Calu3 (cell line): ENCODE measurements around the gene BOLA2B. TPM values are rescaled to one million over a fixed set of nuclear protein-coding genes. Genes with fewer than 3 reads are reported as not detected.

ENCODE experiments used
- BruUV-seq: library from RNA; stranded (reverse); fragments of 400-500 nt; replicated peaks from 2 replicates; lab custom pipeline; 2021; lab: Mats Ljungman, UMichigan
- CTCF ChIA-PET: fragments of 300-600 bp; sonication (Branson Sonifier 250); formaldehyde crosslinking; loops from one replicate; lab custom pipeline; 2022; ENCODE audit warnings: antibody characterized with exemption; lab: Charles Lee
- DNase-seq: peaks from one replicate; pipeline ENCODE4 v3.0.0; 2022
- H3K27ac Mint-ChIP-seq: one replicate; pipeline ENCODE4 v1.8.0; 2022; ENCODE audit warnings: mixed read lengths; ENCODE audit not compliant: unreplicated experiment
- H3K27me3 Mint-ChIP-seq: one replicate; pipeline ENCODE4 v1.8.0; 2022; ENCODE audit warnings: mixed read lengths; ENCODE audit not compliant: unreplicated experiment
- H3K36me3 Mint-ChIP-seq: one replicate; pipeline ENCODE4 v1.8.0; 2022; ENCODE audit warnings: mild to moderate bottlenecking, moderate library complexity, mixed read lengths; ENCODE audit not compliant: insufficient read depth, unreplicated experiment
- H3K4me1 Mint-ChIP-seq: one replicate; pipeline ENCODE4 v1.8.0; 2022; ENCODE audit warnings: mild to moderate bottlenecking, low read depth, mixed read lengths; ENCODE audit not compliant: unreplicated experiment
- H3K4me3 Mint-ChIP-seq: one replicate; pipeline ENCODE4 v1.8.0; 2022; ENCODE audit warnings: mild to moderate bottlenecking, low read depth, moderate library complexity, mixed read lengths; ENCODE audit not compliant: unreplicated experiment
- H3K9me3 Mint-ChIP-seq: one replicate; pipeline ENCODE4 v1.8.0; 2022; ENCODE audit warnings: low read depth, mixed read lengths; ENCODE audit not compliant: unreplicated experiment
- CTCF ChIP-seq: fragments of 200-600 bp; IDR thresholded peaks from one replicate; pipeline ENCODE4 v1.8.0; 2022; ENCODE audit warnings: antibody characterized with exemption; ENCODE audit not compliant: unreplicated experiment
- intact Hi-C: fragments of 100-400 bp; cut with micrococcal nuclease; formaldehyde crosslinking; loops from one replicate; pipeline ENCODE4 v1.10.0; 2022; ENCODE audit not compliant: unreplicated experiment
- total RNA-seq: library from RNA; stranded (reverse); gene quantifications from 2 replicates; pipeline ENCODE4 v1.2.3, GENCODE V29; 2022

Gene BOLA2B
- total RNA-seq, 1 experiment from 2014 or later, result 166 TPM

GRCh38 chr16:30152517-30152916 lies 40.9 kb downstream of the BOLA2B start:
- BruUV-seq, result no TSS peak
- Mint-ChIP-seq H3K9me3 (peaks cover 3% of the 10 kb centered on the region), H3K27ac (no peak overlapping the region), H3K27me3 (no peaks in the 10 kb centered on the region), H3K4me3 (no peak overlapping the region), H3K4me1 (no peaks in the 10 kb centered on the region), H3K36me3 (no peaks in the 10 kb centered on the region)
- DNase-seq, result no peak
- CTCF ChIA-PET, result no interaction called here
- intact Hi-C loops, result no loop called here
- no peak for TF ChIP-seq CTCF

- Mint-ChIP-seq H3K36me3 (no peaks in the 10 kb centered on the region), H3K4me1 (no peaks in the 10 kb centered on the region), H3K27ac (no peak overlapping the region), H3K9me3 (peaks cover 3% of the 10 kb centered on the region), H3K27me3 (no peaks in the 10 kb centered on the region), H3K4me3 (no peak overlapping the region)
- intact Hi-C loops, result no loop called here
- TF ChIP-seq CTCF, result no peak
- CTCF ChIA-PET, result interaction anchor here (0.6 kb wide), 1 partner anchor 1776 kb away, joined by 3 read pairs; no protein-coding TSS in a partner anchor
- no TSS peak for BruUV-seq
- no peak for DNase-seq
These were observed 42.4 kb downstream of the BOLA2B start for GRCh38 chr16:30151091-30151490.

- H3K4me3 Mint-ChIP-seq, result no peak overlapping the region
- intact Hi-C loops, result no loop called here
- H3K4me1 Mint-ChIP-seq, result no peaks in the 10 kb centered on the region
- H3K27me3 Mint-ChIP-seq, result no peaks in the 10 kb centered on the region
- H3K27ac Mint-ChIP-seq, result no peak overlapping the region
- CTCF ChIA-PET, result no interaction called here
- no TSS peak for BruUV-seq
- DNase-seq, result no peak
- TF ChIP-seq CTCF, result no peak
- no peaks in the 10 kb centered on the region for H3K36me3 Mint-ChIP-seq
- peaks cover 3% of the 10 kb centered on the region for H3K9me3 Mint-ChIP-seq
These were observed 44.1 kb downstream of the BOLA2B start for GRCh38 chr16:30149250-30149930.

- CTCF ChIA-PET, result interaction anchor here (0.5 to 0.7 kb wide), 2 partner anchors 278 to 857 kb away, joined by 3 to 8 read pairs; no protein-coding TSS in a partner anchor
These were observed 45.5 kb downstream of the BOLA2B start for GRCh38 chr16:30147843-30148510.

More at GRCh38 chr16:30147843-30148510, 45.5 kb downstream of the BOLA2B start:
- TF ChIP-seq CTCF, result no peak
- no peaks in the 10 kb centered on the region for H3K27me3 Mint-ChIP-seq
- DNase-seq, result no peak
- H3K4me1 Mint-ChIP-seq, result no peaks in the 10 kb centered on the region
- no TSS peak for BruUV-seq
- no peak overlapping the region for H3K4me3 Mint-ChIP-seq
- intact Hi-C loops, result no loop called here
- peaks cover 3% of the 10 kb centered on the region for H3K9me3 Mint-ChIP-seq
- no peaks in the 10 kb centered on the region for H3K36me3 Mint-ChIP-seq
- H3K27ac Mint-ChIP-seq, result no peak overlapping the region
